SK-N-SH (cell line): ENCODE results near the gene IL32. TPM values are rescaled to one million over a fixed set of nuclear protein-coding genes. Genes with fewer than 3 reads are reported as not detected.

Source experiments
- CTCF ChIA-PET: fragments of 300-600, 350-600 bp; formaldehyde crosslinking; extraction: SDS; loops from one replicate; lab custom pipeline; 2021; lab: Yijun Ruan, JAX
- POLR2A ChIA-PET: fragments of 350-600 bp; sonication (Branson Sonifier 250); formaldehyde crosslinking; extraction: SDS; loops from one replicate; lab custom pipeline; 2020; ENCODE audit warnings: antibody characterized with exemption, inconsistent platforms; lab: Yijun Ruan, JAX
- DNase-seq: peaks from one replicate; pipeline ENCODE4 v3.0.0; 2012
- H2AFZ ChIP-seq: fragments of 200-600 bp; sonication (generic); 2 replicates; pipeline ENCODE4 v1.8.1; 2016; ENCODE audit warnings: antibody characterized with exemption, mild to moderate bottlenecking, low read depth
- H3F3A ChIP-seq: fragments of 200-600 bp; sonication (generic); replicated peaks from 2 replicates; pipeline ENCODE3; 2016; ENCODE audit warnings: antibody characterized with exemption, mild to moderate bottlenecking; ENCODE audit not compliant: insufficient read depth
- H3K27ac ChIP-seq, 2 experiments: fragments of 200-500 bp in 1 of 2; fragments of 200-600 bp in 1 of 2; sonication (Bioruptor generic) in 1 of 2; sonication (generic), shearing (Covaris generic) in 1 of 2; 2 replicates each; pipeline versions ENCODE4 v1.5.1 to v1.6.1; 2014 to 2016; ENCODE audit warnings: low read depth in 2 of 2, inconsistent platforms in 1 of 2, low read length in 1 of 2, mild to moderate bottlenecking in 1 of 2, mixed read lengths in 1 of 2
- H3K27me3 ChIP-seq: fragments of 200-600 bp; sonication (generic), shearing (Covaris generic); 2 replicates; pipeline ENCODE4 v1.6.1; 2016; ENCODE audit warnings: mixed run types; ENCODE audit not compliant: insufficient read depth
- H3K36me3 ChIP-seq, 2 experiments: fragments of 200-500 bp in 1 of 2; fragments of 200-600 bp in 1 of 2; sonication (Bioruptor generic) in 1 of 2; sonication (generic) in 1 of 2; replicated peaks in 1 of 2; 2 replicates each; pipeline versions ENCODE3 to v1.5.1; 2014 to 2016; ENCODE audit warnings: low read length in 1 of 2, mild to moderate bottlenecking in 1 of 2; ENCODE audit not compliant: insufficient read depth in 2 of 2, control insufficient read depth in 1 of 2
- H3K4me1 ChIP-seq, 2 experiments: fragments of 200-500 bp in 1 of 2; fragments of 200-600 bp in 1 of 2; sonication (Bioruptor generic) in 1 of 2; sonication (generic), shearing (Covaris generic) in 1 of 2; 2 replicates each; pipeline versions ENCODE4 v1.5.1 to v1.6.1; 2014 to 2016; ENCODE audit warnings: low read depth in 1 of 2, low read length in 1 of 2, mixed run types in 1 of 2; ENCODE audit not compliant: insufficient read depth in 2 of 2, control insufficient read depth in 1 of 2
- H3K4me2 ChIP-seq: fragments of 200-600 bp; sonication (generic), shearing (Covaris generic); 2 replicates; pipeline ENCODE4 v1.6.1; 2017; ENCODE audit warnings: mixed run types
- H3K4me3 ChIP-seq, 2 experiments: fragments of 200-500 bp in 1 of 2; fragments of 200-600 bp in 1 of 2; sonication (Bioruptor generic) in 1 of 2; sonication (generic), shearing (Covaris generic) in 1 of 2; 2 replicates each; pipeline versions ENCODE4 v1.5.1 to v1.8.1; 2014 to 2016; ENCODE audit warnings: low read depth in 2 of 2, inconsistent platforms in 1 of 2, low read length in 1 of 2, mild to moderate bottlenecking in 1 of 2, mixed read lengths in 1 of 2, moderate library complexity in 1 of 2
- H3K79me2 ChIP-seq: fragments of 200-600 bp; sonication (generic); 2 replicates; pipeline ENCODE4 v1.8.1; 2017; ENCODE audit warnings: mild to moderate bottlenecking; ENCODE audit not compliant: insufficient read depth
- H3K9ac ChIP-seq: fragments of 200-600 bp; sonication (generic); 2 replicates; pipeline ENCODE4 v1.6.1; 2017; ENCODE audit warnings: mixed run types
- H3K9me2 ChIP-seq: fragments of 200-600 bp; sonication (generic); 2 replicates; pipeline ENCODE4 v1.6.1; 2017; ENCODE audit warnings: mixed run types
- H3K9me3 ChIP-seq: fragments of 200-600 bp; sonication (generic); 2 replicates; pipeline ENCODE4 v1.6.1; 2017; ENCODE audit warnings: mixed run types, mild to moderate bottlenecking, moderate library complexity
- H4K20me1 ChIP-seq: fragments of 200-600 bp; sonication (generic); 2 replicates; pipeline ENCODE4 v1.6.1; 2017; ENCODE audit warnings: mild to moderate bottlenecking, mixed run types; ENCODE audit not compliant: insufficient read depth
- JUND ChIP-seq: IDR thresholded peaks from 2 replicates; pipeline ENCODE4 v1.4.0; 2012
- MXI1 ChIP-seq: IDR thresholded peaks from 2 replicates; pipeline ENCODE4 v1.6.1; 2012; ENCODE audit warnings: mild to moderate bottlenecking, low read depth, low read length, improper control_type of control experiment
- SIN3A ChIP-seq: IDR thresholded peaks from 2 replicates; pipeline ENCODE4 v1.6.1; 2012; ENCODE audit warnings: low read depth, mild to moderate bottlenecking, low read length, moderate library complexity, borderline replicate concordance
- SMC3 ChIP-seq: IDR thresholded peaks from 2 replicates; pipeline ENCODE4 v1.6.1; 2012; ENCODE audit warnings: low read depth, low read length, improper control_type of control experiment
- TEAD4 ChIP-seq: IDR thresholded peaks from 2 replicates; pipeline ENCODE4 v1.4.0; 2012; ENCODE audit warnings: mild to moderate bottlenecking, borderline replicate concordance; ENCODE audit not compliant: insufficient read depth
- YY1 ChIP-seq: IDR thresholded peaks from 2 replicates; pipeline ENCODE4 v1.4.0; 2012; ENCODE audit warnings: low read depth, mild to moderate bottlenecking
- WGBS: methylation state at CpG from one replicate; pipeline ENCODE4 v1.1.6; 2017; ENCODE audit warnings: low lambda C conversion rate; 5-methylcytosine and 5-hydroxymethylcytosine counted together
- polyA plus RNA-seq, 3 experiments: library from polyadenylated mRNA; depleted of rRNA; stranded (reverse); fragments of >200 nt; gene quantifications; 2 replicates each; pipeline ENCODE4 v1.2.3, GENCODE V29; 2012
- TF ChIP-seq, protein P1 (sequence below): IDR thresholded peaks from 2 replicates; pipeline ENCODE4 v1.4.0; 2012; ENCODE audit warnings: low read depth
- TF ChIP-seq, protein P2 (sequence below): fragments of 200-600 bp; sonication (generic); IDR thresholded peaks from 2 replicates; pipeline ENCODE4 v1.6.1; 2017; ENCODE audit warnings: antibody characterized with exemption, mild to moderate bottlenecking, moderate library complexity
- TF ChIP-seq, protein P3 (sequence below): IDR thresholded peaks from 2 replicates; pipeline ENCODE4 v1.6.1; 2012; ENCODE audit warnings: mild to moderate bottlenecking, low read depth, low read length, moderate library complexity
- TF ChIP-seq, protein P4 (sequence below): IDR thresholded peaks from 2 replicates; pipeline ENCODE4; 2012
- TF ChIP-seq, protein P5 (sequence below): IDR thresholded peaks from 2 replicates; pipeline ENCODE4 v1.4.0; 2012; ENCODE audit warnings: low read depth, borderline replicate concordance
- TF ChIP-seq, protein P6 (sequence below): IDR thresholded peaks from 2 replicates; pipeline ENCODE4 v1.4.0; 2012; ENCODE audit warnings: low read depth, borderline replicate concordance
- TF ChIP-seq, protein P7 (sequence below): fragments of 150-350 bp; IDR thresholded peaks from 2 replicates; pipeline ENCODE4 v1.6.1; 2017; ENCODE audit warnings: antibody characterized with exemption, low read length, low read depth, borderline replicate concordance

The IL32 gene
- polyA plus RNA-seq, 1 of the 3 experiments (the other 2 are of a cell fraction): 26.4 TPM

DNA sequence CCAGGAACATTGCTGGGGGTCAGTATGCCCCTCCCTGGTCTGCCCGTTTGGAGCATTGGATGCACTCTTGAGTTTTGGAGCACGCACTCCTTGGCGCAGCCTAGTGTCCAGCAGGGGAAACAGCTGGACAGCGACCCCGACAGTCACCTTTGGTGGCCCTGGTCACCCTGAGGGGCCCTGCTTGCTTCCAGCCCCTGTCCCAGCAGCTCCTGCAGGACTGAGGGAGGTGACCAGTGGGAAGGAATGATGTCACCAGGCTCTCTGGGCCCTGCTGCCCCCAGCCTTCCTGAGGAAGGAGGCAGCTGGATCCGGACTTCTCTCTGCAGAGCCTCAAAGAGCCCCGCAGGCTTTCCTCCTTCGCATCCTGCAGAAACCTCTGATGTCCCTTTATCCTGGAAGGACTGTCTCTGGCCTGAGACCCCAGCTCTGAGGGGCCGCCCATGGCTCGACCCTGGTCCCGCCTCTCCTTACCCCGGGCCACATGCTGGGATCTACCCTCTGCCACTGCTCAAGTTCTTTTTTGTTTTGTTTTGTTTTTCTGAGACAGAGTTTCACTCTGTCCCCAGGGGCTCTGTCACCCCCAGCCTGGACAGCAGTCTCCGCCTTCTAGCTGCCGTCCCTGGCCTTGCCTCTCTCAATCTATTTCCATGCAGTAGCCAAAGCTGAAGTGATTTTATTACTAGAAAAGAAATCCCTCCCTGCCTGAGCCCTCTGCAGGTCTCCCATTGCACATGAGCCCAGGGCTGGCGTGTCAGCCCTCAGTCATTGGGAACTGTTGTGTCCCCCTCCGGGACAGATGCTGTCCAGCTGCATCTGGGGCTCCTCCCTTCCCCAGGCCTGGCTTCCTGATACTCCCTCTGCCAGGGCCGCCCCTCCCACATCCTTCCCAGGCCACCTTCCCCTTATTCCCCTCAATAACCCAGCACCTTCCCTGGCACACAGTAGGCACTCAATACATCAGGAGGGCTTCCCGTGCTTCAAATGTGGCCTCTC lies 22.1 kb downstream of the IL32 start:
- no peaks in the 10 kb centered on the region for H3K79me2 ChIP-seq
- no peaks in the 10 kb centered on the region for H3K36me3 ChIP-seq
- no peak overlapping the region for H3K9ac ChIP-seq
- H3K27me3 ChIP-seq: peaks cover 58% of the 10 kb centered on the region
- H2AFZ ChIP-seq: no peak overlapping the region
- H3K4me1 ChIP-seq: no peaks in the 10 kb centered on the region; a peak in 1 of 4 replicates
- TF ChIP-seq, protein P1, sequence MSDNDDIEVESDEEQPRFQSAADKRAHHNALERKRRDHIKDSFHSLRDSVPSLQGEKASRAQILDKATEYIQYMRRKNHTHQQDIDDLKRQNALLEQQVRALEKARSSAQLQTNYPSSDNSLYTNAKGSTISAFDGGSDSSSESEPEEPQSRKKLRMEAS: no peak
- TF ChIP-seq, protein P2, sequence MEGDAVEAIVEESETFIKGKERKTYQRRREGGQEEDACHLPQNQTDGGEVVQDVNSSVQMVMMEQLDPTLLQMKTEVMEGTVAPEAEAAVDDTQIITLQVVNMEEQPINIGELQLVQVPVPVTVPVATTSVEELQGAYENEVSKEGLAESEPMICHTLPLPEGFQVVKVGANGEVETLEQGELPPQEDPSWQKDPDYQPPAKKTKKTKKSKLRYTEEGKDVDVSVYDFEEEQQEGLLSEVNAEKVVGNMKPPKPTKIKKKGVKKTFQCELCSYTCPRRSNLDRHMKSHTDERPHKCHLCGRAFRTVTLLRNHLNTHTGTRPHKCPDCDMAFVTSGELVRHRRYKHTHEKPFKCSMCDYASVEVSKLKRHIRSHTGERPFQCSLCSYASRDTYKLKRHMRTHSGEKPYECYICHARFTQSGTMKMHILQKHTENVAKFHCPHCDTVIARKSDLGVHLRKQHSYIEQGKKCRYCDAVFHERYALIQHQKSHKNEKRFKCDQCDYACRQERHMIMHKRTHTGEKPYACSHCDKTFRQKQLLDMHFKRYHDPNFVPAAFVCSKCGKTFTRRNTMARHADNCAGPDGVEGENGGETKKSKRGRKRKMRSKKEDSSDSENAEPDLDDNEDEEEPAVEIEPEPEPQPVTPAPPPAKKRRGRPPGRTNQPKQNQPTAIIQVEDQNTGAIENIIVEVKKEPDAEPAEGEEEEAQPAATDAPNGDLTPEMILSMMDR: no peak; the same call in 1 of the 2 replicates
- TF ChIP-seq, protein P3, sequence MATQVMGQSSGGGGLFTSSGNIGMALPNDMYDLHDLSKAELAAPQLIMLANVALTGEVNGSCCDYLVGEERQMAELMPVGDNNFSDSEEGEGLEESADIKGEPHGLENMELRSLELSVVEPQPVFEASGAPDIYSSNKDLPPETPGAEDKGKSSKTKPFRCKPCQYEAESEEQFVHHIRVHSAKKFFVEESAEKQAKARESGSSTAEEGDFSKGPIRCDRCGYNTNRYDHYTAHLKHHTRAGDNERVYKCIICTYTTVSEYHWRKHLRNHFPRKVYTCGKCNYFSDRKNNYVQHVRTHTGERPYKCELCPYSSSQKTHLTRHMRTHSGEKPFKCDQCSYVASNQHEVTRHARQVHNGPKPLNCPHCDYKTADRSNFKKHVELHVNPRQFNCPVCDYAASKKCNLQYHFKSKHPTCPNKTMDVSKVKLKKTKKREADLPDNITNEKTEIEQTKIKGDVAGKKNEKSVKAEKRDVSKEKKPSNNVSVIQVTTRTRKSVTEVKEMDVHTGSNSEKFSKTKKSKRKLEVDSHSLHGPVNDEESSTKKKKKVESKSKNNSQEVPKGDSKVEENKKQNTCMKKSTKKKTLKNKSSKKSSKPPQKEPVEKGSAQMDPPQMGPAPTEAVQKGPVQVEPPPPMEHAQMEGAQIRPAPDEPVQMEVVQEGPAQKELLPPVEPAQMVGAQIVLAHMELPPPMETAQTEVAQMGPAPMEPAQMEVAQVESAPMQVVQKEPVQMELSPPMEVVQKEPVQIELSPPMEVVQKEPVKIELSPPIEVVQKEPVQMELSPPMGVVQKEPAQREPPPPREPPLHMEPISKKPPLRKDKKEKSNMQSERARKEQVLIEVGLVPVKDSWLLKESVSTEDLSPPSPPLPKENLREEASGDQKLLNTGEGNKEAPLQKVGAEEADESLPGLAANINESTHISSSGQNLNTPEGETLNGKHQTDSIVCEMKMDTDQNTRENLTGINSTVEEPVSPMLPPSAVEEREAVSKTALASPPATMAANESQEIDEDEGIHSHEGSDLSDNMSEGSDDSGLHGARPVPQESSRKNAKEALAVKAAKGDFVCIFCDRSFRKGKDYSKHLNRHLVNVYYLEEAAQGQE: peak; percentile 75; the same call in 1 of the 2 replicates
- peak; percentile 29; the same call in 1 of the 2 replicates for TF ChIP-seq SMC3
- H3F3A ChIP-seq: no peaks in the 10 kb centered on the region
- no peak overlapping the region for H3K4me3 ChIP-seq
- H3K27ac ChIP-seq: no peak overlapping the region
- 58% methylated on average over 13 of the region's 18 CpGs for WGBS
- no peak overlapping the region for H3K4me2 ChIP-seq
- H3K9me3 ChIP-seq: no peaks in the 10 kb centered on the region
- H3K9me2 ChIP-seq: no peaks in the 10 kb centered on the region
- DNase-seq: no peak
- POLR2A ChIA-PET: no interaction called here
- CTCF ChIA-PET: interaction anchor here (0.6 to 3.9 kb wide), 13 partner anchors 9 to 384 kb away, joined by 3 to 25 read pairs (median 3); no protein-coding TSS in a partner anchor
- no peaks in the 10 kb centered on the region for H4K20me1 ChIP-seq

DNA sequence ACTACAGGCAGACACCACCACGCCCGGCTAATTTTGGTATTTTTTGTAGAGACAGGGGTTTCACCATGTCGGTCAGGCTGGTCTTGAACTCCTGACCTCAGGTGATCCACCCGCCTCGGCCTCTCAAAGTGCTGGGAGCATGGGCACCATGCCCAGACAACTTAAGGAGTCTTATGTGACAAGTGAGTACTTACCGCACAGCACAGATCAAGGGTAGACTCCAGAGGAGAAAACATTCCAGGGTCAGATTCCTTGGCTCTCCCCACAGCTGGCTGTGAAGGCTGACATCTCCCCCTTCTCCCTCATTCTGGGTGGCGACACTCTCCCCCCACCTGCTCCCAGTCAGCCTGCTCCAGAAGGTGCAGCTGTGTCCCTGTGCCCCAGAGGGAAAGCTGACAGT lies 23.0 kb downstream of the IL32 start:
- H3K79me2 ChIP-seq: no peaks in the 10 kb centered on the region
- ChIA-PET CTCF (interaction anchor here (1.0 to 3.9 kb wide), 9 partner anchors 8 to 413 kb away, joined by 3 to 25 read pairs (median 4); no protein-coding TSS in a partner anchor), POLR2A (no interaction called here)
- H2AFZ ChIP-seq: no peak overlapping the region
- no peak overlapping the region for H3K27ac ChIP-seq
- H3F3A ChIP-seq: no peaks in the 10 kb centered on the region
- peaks cover 65% of the 10 kb centered on the region for H3K27me3 ChIP-seq
- no peaks in the 10 kb centered on the region; a peak in 1 of 4 replicates for H3K4me1 ChIP-seq
- no peaks in the 10 kb centered on the region for H3K9me2 ChIP-seq
- no peaks in the 10 kb centered on the region for H3K9me3 ChIP-seq
- no peak overlapping the region for H3K4me2 ChIP-seq
- H3K36me3 ChIP-seq: no peaks in the 10 kb centered on the region
- no peak overlapping the region for H3K4me3 ChIP-seq
- no peak overlapping the region for H3K9ac ChIP-seq
- H4K20me1 ChIP-seq: no peaks in the 10 kb centered on the region
- WGBS: 67% methylated on average over 5 of the region's 7 CpGs
- DNase-seq: no peak
- TF ChIP-seq, protein P4, sequence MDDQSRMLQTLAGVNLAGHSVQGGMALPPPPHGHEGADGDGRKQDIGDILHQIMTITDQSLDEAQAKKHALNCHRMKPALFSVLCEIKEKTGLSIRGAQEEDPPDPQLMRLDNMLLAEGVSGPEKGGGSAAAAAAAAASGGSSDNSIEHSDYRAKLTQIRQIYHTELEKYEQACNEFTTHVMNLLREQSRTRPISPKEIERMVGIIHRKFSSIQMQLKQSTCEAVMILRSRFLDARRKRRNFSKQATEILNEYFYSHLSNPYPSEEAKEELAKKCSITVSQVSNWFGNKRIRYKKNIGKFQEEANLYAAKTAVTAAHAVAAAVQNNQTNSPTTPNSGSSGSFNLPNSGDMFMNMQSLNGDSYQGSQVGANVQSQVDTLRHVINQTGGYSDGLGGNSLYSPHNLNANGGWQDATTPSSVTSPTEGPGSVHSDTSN: no peak
- TF ChIP-seq, protein P5, sequence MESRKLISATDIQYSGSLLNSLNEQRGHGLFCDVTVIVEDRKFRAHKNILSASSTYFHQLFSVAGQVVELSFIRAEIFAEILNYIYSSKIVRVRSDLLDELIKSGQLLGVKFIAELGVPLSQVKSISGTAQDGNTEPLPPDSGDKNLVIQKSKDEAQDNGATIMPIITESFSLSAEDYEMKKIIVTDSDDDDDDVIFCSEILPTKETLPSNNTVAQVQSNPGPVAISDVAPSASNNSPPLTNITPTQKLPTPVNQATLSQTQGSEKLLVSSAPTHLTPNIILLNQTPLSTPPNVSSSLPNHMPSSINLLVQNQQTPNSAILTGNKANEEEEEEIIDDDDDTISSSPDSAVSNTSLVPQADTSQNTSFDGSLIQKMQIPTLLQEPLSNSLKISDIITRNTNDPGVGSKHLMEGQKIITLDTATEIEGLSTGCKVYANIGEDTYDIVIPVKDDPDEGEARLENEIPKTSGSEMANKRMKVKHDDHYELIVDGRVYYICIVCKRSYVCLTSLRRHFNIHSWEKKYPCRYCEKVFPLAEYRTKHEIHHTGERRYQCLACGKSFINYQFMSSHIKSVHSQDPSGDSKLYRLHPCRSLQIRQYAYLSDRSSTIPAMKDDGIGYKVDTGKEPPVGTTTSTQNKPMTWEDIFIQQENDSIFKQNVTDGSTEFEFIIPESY: no peak
- TF ChIP-seq JUND (no peak), TEAD4 (no peak), MXI1 (no peak), SIN3A (no peak), YY1 (no peak)
- TF ChIP-seq, protein P6, sequence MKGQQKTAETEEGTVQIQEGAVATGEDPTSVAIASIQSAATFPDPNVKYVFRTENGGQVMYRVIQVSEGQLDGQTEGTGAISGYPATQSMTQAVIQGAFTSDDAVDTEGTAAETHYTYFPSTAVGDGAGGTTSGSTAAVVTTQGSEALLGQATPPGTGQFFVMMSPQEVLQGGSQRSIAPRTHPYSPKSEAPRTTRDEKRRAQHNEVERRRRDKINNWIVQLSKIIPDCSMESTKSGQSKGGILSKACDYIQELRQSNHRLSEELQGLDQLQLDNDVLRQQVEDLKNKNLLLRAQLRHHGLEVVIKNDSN: no peak
- TF ChIP-seq, protein P7, sequence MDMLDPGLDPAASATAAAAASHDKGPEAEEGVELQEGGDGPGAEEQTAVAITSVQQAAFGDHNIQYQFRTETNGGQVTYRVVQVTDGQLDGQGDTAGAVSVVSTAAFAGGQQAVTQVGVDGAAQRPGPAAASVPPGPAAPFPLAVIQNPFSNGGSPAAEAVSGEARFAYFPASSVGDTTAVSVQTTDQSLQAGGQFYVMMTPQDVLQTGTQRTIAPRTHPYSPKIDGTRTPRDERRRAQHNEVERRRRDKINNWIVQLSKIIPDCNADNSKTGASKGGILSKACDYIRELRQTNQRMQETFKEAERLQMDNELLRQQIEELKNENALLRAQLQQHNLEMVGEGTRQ: no peak
